PC-3 (cell line): ENCODE results near the gene TM4SF18.
"Not testable (repeated sequence)": the region's sequence is repeated elsewhere in the genome, so short reads cannot be mapped to it uniquely, and the experiment has no call there.

Experiments
- CTCF ChIP-seq: fragments of 300-600 bp; sonication (generic); conservative IDR thresholded peaks from 2 replicates; pipeline ENCODE4 v1.5.1; 2017; ENCODE audit warnings: antibody characterized with exemption, low read depth, mild to moderate bottlenecking, low read length
- EZH2 ChIP-seq: fragments of 300-600 bp; sonication (generic); IDR thresholded peaks from one replicate; pipeline ENCODE4 v1.6.1; 2017; ENCODE audit warnings: antibody characterized with exemption, mild to moderate bottlenecking, low read length; ENCODE audit not compliant: unreplicated experiment

- not testable (repeated sequence) for TF ChIP-seq CTCF, EZH2
These were observed 46.8 kb upstream of the TM4SF18 start for GRCh38 chr3:149380220-149380619.
